IMR-90 (cell line): ENCODE results near the gene GNMT. TPM values are rescaled to one million over a fixed set of nuclear protein-coding genes. Genes with fewer than 3 reads are reported as not detected.

Experiments
- ATAC-seq: fragments of 200-7000 bp; cut with Tn5 transposase; 2 replicates; pipeline ENCODE4 v1.9.1; 2020; ENCODE audit warnings: low read depth, mild to moderate bottlenecking, moderate library complexity
- BruUV-seq: library from RNA; stranded (reverse); fragments of 400-500 nt; replicated peaks from 2 replicates; lab custom pipeline; 2021; lab: Mats Ljungman, UMichigan
- CTCF ChIA-PET: fragments of 300-600 bp; formaldehyde crosslinking; extraction: SDS; loops from one replicate; lab custom pipeline; 2021; ENCODE audit warnings: antibody characterized with exemption; lab: Yijun Ruan, JAX
- POLR2A ChIA-PET: fragments of 300-600 bp; sonication (Branson Sonifier 250); formaldehyde crosslinking; loops from one replicate; lab custom pipeline; 2022; ENCODE audit warnings: antibody characterized with exemption; ENCODE audit not compliant: unreplicated experiment; lab: Charles Lee
- DNase-seq: peaks from one replicate; pipeline ENCODE4 v3.0.0; 2013
- H2AFZ ChIP-seq: replicated peaks from 2 replicates; pipeline ENCODE3; 2013; ENCODE audit warnings: low read length, mild to moderate bottlenecking; ENCODE audit not compliant: poor library complexity
- H2AK5ac ChIP-seq: 2 replicates; pipeline ENCODE4 v1.6.1; 2013; ENCODE audit warnings: low read depth, low read length, inconsistent platforms
- H2AK9ac ChIP-seq: replicated peaks from 2 replicates; pipeline ENCODE3; 2013; ENCODE audit warnings: mild to moderate bottlenecking, low read depth, low read length, moderate library complexity; ENCODE audit not compliant: poor library complexity
- H2BK120ac ChIP-seq: 2 replicates; pipeline ENCODE4 v1.6.1; 2013; ENCODE audit warnings: low read depth, low read length, inconsistent platforms
- H2BK15ac ChIP-seq: 3 replicates; pipeline ENCODE4 v1.6.1; 2013; ENCODE audit warnings: low read depth, low read length, inconsistent platforms
- H2BK20ac ChIP-seq: 2 replicates; pipeline ENCODE4 v1.6.1; 2013; ENCODE audit warnings: low read depth, mild to moderate bottlenecking, inconsistent platforms, low read length, moderate library complexity
- H2BK5ac ChIP-seq: 2 replicates; pipeline ENCODE4 v1.6.1; 2013; ENCODE audit warnings: mild to moderate bottlenecking, low read depth, low read length, inconsistent platforms; ENCODE audit not compliant: poor library complexity, severe bottlenecking
- H3K14ac ChIP-seq: replicated peaks from 2 replicates; pipeline ENCODE4 v1.6.1; 2013; ENCODE audit warnings: low read depth, low read length, inconsistent platforms
- H3K18ac ChIP-seq: 2 replicates; pipeline ENCODE4 v1.6.1; 2013; ENCODE audit warnings: low read depth, low read length, control low read depth
- H3K23ac ChIP-seq: 2 replicates; pipeline ENCODE4 v1.6.1; 2013; ENCODE audit warnings: low read depth, low read length, inconsistent platforms
- H3K27ac ChIP-seq: 2 replicates; pipeline ENCODE4 v1.5.1; 2013; ENCODE audit warnings: mild to moderate bottlenecking, control low read depth, low read length; ENCODE audit not compliant: insufficient read depth
- H3K27me3 ChIP-seq: 2 replicates; pipeline ENCODE4 v1.6.1; 2013; ENCODE audit warnings: low read length; ENCODE audit not compliant: control insufficient read depth, insufficient read depth
- H3K36me3 ChIP-seq: 2 replicates; pipeline ENCODE4 v1.6.1; 2013; ENCODE audit warnings: low read length, mixed read lengths; ENCODE audit not compliant: control insufficient read depth, insufficient read depth
- H3K4ac ChIP-seq: 2 replicates; pipeline ENCODE4 v1.6.1; 2013; ENCODE audit warnings: low read depth, low read length, inconsistent platforms
- H3K4me1 ChIP-seq: 2 replicates; pipeline ENCODE4 v1.6.1; 2013; ENCODE audit warnings: low read length, mixed read lengths; ENCODE audit not compliant: control insufficient read depth, insufficient read depth
- H3K4me2 ChIP-seq: 2 replicates; pipeline ENCODE4 v1.6.1; 2013; ENCODE audit warnings: low read depth, mild to moderate bottlenecking, control low read depth, low read length, moderate library complexity
- H3K4me3 ChIP-seq: 2 replicates; pipeline ENCODE4 v1.5.1; 2013; ENCODE audit warnings: low read depth, mild to moderate bottlenecking, control low read depth, low read length, moderate library complexity; ENCODE audit not compliant: insufficient read depth
- H3K56ac ChIP-seq: 2 replicates; pipeline ENCODE4 v1.6.1; 2013; ENCODE audit warnings: low read length, inconsistent platforms; ENCODE audit not compliant: insufficient read depth; ENCODE audit errors: extremely low read depth
- H3K79me1 ChIP-seq, 2 experiments: 2 replicates each; pipeline ENCODE4 v1.6.1; 2013; ENCODE audit warnings: low read length in 2 of 2, inconsistent platforms in 1 of 2, low read depth in 1 of 2
- H3K9ac ChIP-seq: 2 replicates; pipeline ENCODE4 v1.6.1; 2013; ENCODE audit warnings: low read depth, low read length, control low read depth
- H3K9me1 ChIP-seq: 2 replicates; pipeline ENCODE4 v1.6.1; 2013; ENCODE audit warnings: low read length, inconsistent platforms; ENCODE audit not compliant: insufficient read depth
- H3K9me3 ChIP-seq: 2 replicates; pipeline ENCODE4 v1.6.1; 2013; ENCODE audit warnings: low read length; ENCODE audit not compliant: control insufficient read depth, insufficient read depth
- H4K20me1 ChIP-seq: 2 replicates; pipeline ENCODE4 v1.6.1; 2013; ENCODE audit warnings: low read length, inconsistent platforms; ENCODE audit not compliant: insufficient read depth
- H4K5ac ChIP-seq: 2 replicates; pipeline ENCODE4 v1.6.1; 2013; ENCODE audit warnings: mild to moderate bottlenecking, low read depth, low read length, control low read depth
- H4K8ac ChIP-seq, 2 experiments: 2 replicates each; pipeline ENCODE4 v1.6.1; 2013; ENCODE audit warnings: low read depth in 2 of 2, low read length in 2 of 2, control low read depth in 1 of 2, inconsistent platforms in 1 of 2
- H4K91ac ChIP-seq: 2 replicates; pipeline ENCODE4 v1.6.1; 2013; ENCODE audit warnings: low read depth, low read length, inconsistent platforms; ENCODE audit not compliant: insufficient read depth
- BHLHE40 ChIP-seq: fragments of 150-350 bp; IDR thresholded peaks from 2 replicates; pipeline ENCODE4 v1.6.1; 2016; ENCODE audit warnings: mild to moderate bottlenecking, low read depth, low read length
- CEBPB ChIP-seq: IDR thresholded peaks from 2 replicates; pipeline ENCODE4 v1.6.1; 2012; ENCODE audit warnings: low read depth, low read length, improper control_type of control experiment
- CHD1 ChIP-seq: IDR thresholded peaks from 2 replicates; pipeline ENCODE4 v1.6.1; 2012; ENCODE audit warnings: low read depth, low read length, improper control_type of control experiment
- CTCF ChIP-seq: conservative IDR thresholded peaks from 2 replicates; pipeline ENCODE4 v1.5.1; 2012; ENCODE audit warnings: mild to moderate bottlenecking, low read depth, low read length, improper control_type of control experiment
- FOS ChIP-seq: fragments of 150-350 bp; IDR thresholded peaks from 2 replicates; pipeline ENCODE4 v1.6.1; 2016; ENCODE audit warnings: low read depth, low read length
- MAFK ChIP-seq: IDR thresholded peaks from 2 replicates; pipeline ENCODE4 v1.6.1; 2012; ENCODE audit warnings: low read depth, low read length, improper control_type of control experiment
- MAZ ChIP-seq: IDR thresholded peaks from 2 replicates; pipeline ENCODE4 v1.6.1; 2012; ENCODE audit warnings: low read depth, mild to moderate bottlenecking, low read length, improper control_type of control experiment, moderate library complexity, borderline replicate concordance
- MXI1 ChIP-seq: IDR thresholded peaks from 2 replicates; pipeline ENCODE4 v1.6.1; 2012; ENCODE audit warnings: low read depth, mild to moderate bottlenecking, low read length, moderate library complexity, borderline replicate concordance
- NFE2L2 ChIP-seq: fragments of 150-350 bp; IDR thresholded peaks from 2 replicates; pipeline ENCODE4 v1.6.1; 2016; ENCODE audit warnings: low read depth, mild to moderate bottlenecking, low read length
- POLR2A ChIP-seq: IDR thresholded peaks from 2 replicates; pipeline ENCODE4 v1.6.1; 2012; ENCODE audit warnings: mild to moderate bottlenecking, low read depth, low read length
- RAD21 ChIP-seq: IDR thresholded peaks from 2 replicates; pipeline ENCODE4 v1.6.1; 2012; ENCODE audit warnings: low read length, improper control_type of control experiment
- RCOR1 ChIP-seq: IDR thresholded peaks from 2 replicates; pipeline ENCODE4 v1.6.1; 2012; ENCODE audit warnings: mild to moderate bottlenecking, low read length, improper control_type of control experiment; ENCODE audit not compliant: insufficient replicate concordance
- RFX5 ChIP-seq: IDR thresholded peaks from 2 replicates; pipeline ENCODE4 v1.8.0; 2012; ENCODE audit warnings: low read depth, mild to moderate bottlenecking, low read length, moderate library complexity
- SMC3 ChIP-seq: fragments of 150-350 bp; IDR thresholded peaks from 2 replicates; pipeline ENCODE4 v1.6.1; 2016; ENCODE audit warnings: low read depth, mild to moderate bottlenecking, antibody characterized with exemption, low read length, moderate library complexity
- USF2 ChIP-seq: fragments of 150-350 bp; IDR thresholded peaks from 2 replicates; pipeline ENCODE4 v1.6.1; 2017; ENCODE audit warnings: mild to moderate bottlenecking, antibody characterized with exemption, low read length, low read depth
- WGBS, 2 experiments: methylation state at CpG; one replicate each; pipeline versions ENCODE4 v1.1.5 to v1.1.7; 2013; ENCODE audit warnings: missing lambda C conversion rate in 2 of 2; ENCODE audit not compliant: insufficient read length in 1 of 2; ENCODE audit errors: extremely low coverage in 2 of 2; 5-methylcytosine and 5-hydroxymethylcytosine counted together
- dilution Hi-C: fragments of 300-500 bp; cut with HindIII; formaldehyde crosslinking; loops from one replicate; pipeline ENCODE4 v1.14.3; 2018; ENCODE audit warnings: low sequenced_read_pairs; ENCODE audit not compliant: unreplicated experiment
- in situ Hi-C: fragments of 300-500 bp; cut with MboI; formaldehyde crosslinking; loops from 3 replicates; pipeline ENCODE4 v1.14.3; 2019; ENCODE audit warnings: low sequenced_read_pairs, inconsistent platforms, mixed read lengths
- intact Hi-C: fragments of 100-400 bp; cut with micrococcal nuclease; formaldehyde crosslinking; loops from 2 replicates; pipeline ENCODE4 v1.10.0; 2022
- polyA plus RNA-seq, 3 experiments: library from polyadenylated mRNA; depleted of rRNA; stranded (reverse); fragments of >200 nt; gene quantifications; 2 replicates each; pipeline ENCODE4 v1.2.3, GENCODE V29; 2012; ENCODE audit warnings: low replicate concordance in 1 of 3
- total RNA-seq: library from RNA; depleted of rRNA; stranded (reverse); fragments of >200 nt; gene quantifications from 2 replicates; pipeline ENCODE4 v1.2.3, GENCODE V29; 2012
- TF ChIP-seq, protein P1 (sequence below): fragments of 150-350 bp; IDR thresholded peaks from 2 replicates; pipeline ENCODE4 v1.6.1; 2016; ENCODE audit warnings: low read depth, mild to moderate bottlenecking, low read length, moderate library complexity, borderline replicate concordance

Gene GNMT
- total and polyA plus RNA-seq, 2 of the 4 experiments (the other 2 are of a cell fraction) = 0.36 TPM; not detected in 1

DNA sequence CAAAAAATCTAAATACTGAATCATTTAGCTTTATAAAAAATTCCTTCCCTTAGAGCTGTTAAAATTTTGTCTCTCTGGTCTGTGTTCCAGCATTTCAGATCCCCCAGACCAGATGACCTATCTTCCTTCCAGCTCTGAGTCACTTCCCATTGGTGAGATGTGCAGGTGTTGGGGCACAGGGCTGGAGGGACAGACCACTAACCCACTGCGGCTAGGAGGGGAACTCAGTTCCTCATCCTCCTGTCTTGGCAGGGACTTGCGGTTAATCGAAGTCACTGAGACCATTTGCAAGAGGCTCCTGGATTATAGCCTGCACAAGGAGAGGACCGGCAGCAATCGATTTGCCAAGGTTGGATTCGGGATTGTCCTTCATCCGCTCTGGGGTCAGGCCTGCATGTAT is 25.2 kb upstream of the GNMT start:
- Histone ChIP-seq H3K18ac (no peak overlapping the region), H2BK15ac (no peak overlapping the region), H3K4me2 (no peak overlapping the region), H4K20me1 (no peaks in the 10 kb centered on the region), H3K9ac (no peak overlapping the region), H2BK20ac (no peak overlapping the region), H3K56ac (no peak overlapping the region), H4K5ac (no peak overlapping the region), H2BK5ac (no peak overlapping the region), H3K4me1 (peaks cover 5% of the 10 kb centered on the region), H3K27ac (no peak overlapping the region), H3K9me1 (peaks cover 4% of the 10 kb centered on the region; the same call in 1 of the 2 replicates), H3K14ac (no peak overlapping the region), H3K79me1 (peaks cover 44 to 64% of the 10 kb centered on the region in 2 experiments), H3K4ac (no peak overlapping the region), H3K4me3 (no peak overlapping the region), H2AK9ac (no peak overlapping the region), H3K9me3 (no peaks in the 10 kb centered on the region), H4K8ac (no peak overlapping the region), H2AK5ac (no peak overlapping the region), H2BK120ac (no peak overlapping the region), H4K91ac (no peak overlapping the region), H3K36me3 (peaks cover 33% of the 10 kb centered on the region), H3K27me3 (no peaks in the 10 kb centered on the region), H2AFZ (no peak overlapping the region), H3K23ac (no peak overlapping the region)
- no peak for TF ChIP-seq POLR2A
- TF ChIP-seq MXI1 = no peak
- no peak for TF ChIP-seq MAFK
- no peak for TF ChIP-seq CHD1
- TF ChIP-seq, protein P1, sequence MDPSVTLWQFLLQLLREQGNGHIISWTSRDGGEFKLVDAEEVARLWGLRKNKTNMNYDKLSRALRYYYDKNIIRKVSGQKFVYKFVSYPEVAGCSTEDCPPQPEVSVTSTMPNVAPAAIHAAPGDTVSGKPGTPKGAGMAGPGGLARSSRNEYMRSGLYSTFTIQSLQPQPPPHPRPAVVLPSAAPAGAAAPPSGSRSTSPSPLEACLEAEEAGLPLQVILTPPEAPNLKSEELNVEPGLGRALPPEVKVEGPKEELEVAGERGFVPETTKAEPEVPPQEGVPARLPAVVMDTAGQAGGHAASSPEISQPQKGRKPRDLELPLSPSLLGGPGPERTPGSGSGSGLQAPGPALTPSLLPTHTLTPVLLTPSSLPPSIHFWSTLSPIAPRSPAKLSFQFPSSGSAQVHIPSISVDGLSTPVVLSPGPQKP = no peak
- TF ChIP-seq RFX5 = no peak
- no peak for TF ChIP-seq SMC3
- TF ChIP-seq USF2 = no peak
- TF ChIP-seq FOS = no peak
- TF ChIP-seq MAZ = no peak
- no peak for TF ChIP-seq CTCF
- no peak for TF ChIP-seq BHLHE40
- no peak for TF ChIP-seq NFE2L2
- no peak for TF ChIP-seq RCOR1
- TF ChIP-seq CEBPB = no peak
- no peak for TF ChIP-seq RAD21
- in situ Hi-C loops (no loop called here), intact Hi-C loops (no loop called here), dilution Hi-C loops (no loop called here)
- ATAC-seq (no peak), DNase-seq (no peak)
- BruUV-seq = no TSS peak
- ChIA-PET POLR2A (no interaction called here), CTCF (no interaction called here)
- WGBS, 2 experiments = no CpG with 5 or more reads among the region's 7 CpGs
